HG03175 (cell line): ENCODE results near the gene SERINC5.

ENCODE experiments used
- ATAC-seq: cut with Tn5 transposase; IDR thresholded peaks from one replicate; pipeline ENCODE4 v1.9.1; 2021; ENCODE audit warnings: mild to moderate bottlenecking, moderate library complexity; ENCODE audit not compliant: unreplicated experiment

SERINC5 gene

GRCh38 chr5:80230269-80230992 is 25.4 kb downstream of the SERINC5 start:
- ATAC-seq: no peak

DNA sequence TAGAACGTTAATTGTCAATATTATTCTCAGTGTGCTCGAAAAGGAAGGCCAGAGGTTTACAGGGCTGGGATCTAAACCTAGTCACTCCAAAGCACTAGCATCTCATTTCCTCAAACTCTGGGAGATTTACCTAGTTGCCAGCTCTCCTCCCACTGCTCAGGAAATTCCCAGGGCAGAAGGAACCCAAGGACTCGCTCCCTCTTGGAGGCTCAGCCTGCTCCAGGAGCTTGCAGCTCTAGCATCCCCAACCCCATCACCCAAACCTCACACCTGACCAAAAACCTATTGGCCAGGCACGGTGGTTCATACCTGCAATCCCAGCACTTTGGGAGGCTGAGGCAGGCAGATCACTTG is 26.0 kb downstream of the SERINC5 start:
- no peak for ATAC-seq

- ATAC-seq: no peak
These were observed 27.8 kb downstream of the SERINC5 start for GRCh38 chr5:80227979-80228596.

DNA sequence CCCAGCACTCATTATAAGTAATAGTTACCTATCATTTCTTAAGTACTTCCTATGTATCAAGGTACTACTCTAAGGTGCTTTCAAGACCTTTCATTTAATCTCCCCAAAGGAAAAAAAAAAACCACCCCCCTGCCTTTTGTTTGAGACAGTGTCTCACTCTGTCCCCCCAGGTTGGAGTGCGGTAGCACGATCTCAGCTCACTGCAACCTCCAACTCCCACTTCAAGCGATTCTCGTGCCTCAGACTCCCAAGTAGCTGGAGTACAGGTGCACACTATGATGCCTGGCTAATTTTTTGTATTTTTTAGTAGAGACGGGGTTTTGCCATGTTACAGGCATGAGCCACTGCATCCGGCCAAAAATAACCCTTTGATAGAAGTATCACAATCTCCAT is 29.9 kb downstream of the SERINC5 start:
- ATAC-seq: no peak

- ATAC-seq: no peak
These were observed 30.5 kb downstream of the SERINC5 start for GRCh38 chr5:80225189-80225933.

- ATAC-seq: no peak
These were observed 32.3 kb downstream of the SERINC5 start for GRCh38 chr5:80223561-80223960.

- ATAC-seq: no peak
These were observed 35.5 kb downstream of the SERINC5 start for GRCh38 chr5:80220245-80220897.

GRCh38 chr5:80219391-80219790 is 36.5 kb downstream of the SERINC5 start:
- ATAC-seq: no peak

GRCh38 chr5:80217667-80218066 is 38.2 kb downstream of the SERINC5 start:
- no peak for ATAC-seq

DNA sequence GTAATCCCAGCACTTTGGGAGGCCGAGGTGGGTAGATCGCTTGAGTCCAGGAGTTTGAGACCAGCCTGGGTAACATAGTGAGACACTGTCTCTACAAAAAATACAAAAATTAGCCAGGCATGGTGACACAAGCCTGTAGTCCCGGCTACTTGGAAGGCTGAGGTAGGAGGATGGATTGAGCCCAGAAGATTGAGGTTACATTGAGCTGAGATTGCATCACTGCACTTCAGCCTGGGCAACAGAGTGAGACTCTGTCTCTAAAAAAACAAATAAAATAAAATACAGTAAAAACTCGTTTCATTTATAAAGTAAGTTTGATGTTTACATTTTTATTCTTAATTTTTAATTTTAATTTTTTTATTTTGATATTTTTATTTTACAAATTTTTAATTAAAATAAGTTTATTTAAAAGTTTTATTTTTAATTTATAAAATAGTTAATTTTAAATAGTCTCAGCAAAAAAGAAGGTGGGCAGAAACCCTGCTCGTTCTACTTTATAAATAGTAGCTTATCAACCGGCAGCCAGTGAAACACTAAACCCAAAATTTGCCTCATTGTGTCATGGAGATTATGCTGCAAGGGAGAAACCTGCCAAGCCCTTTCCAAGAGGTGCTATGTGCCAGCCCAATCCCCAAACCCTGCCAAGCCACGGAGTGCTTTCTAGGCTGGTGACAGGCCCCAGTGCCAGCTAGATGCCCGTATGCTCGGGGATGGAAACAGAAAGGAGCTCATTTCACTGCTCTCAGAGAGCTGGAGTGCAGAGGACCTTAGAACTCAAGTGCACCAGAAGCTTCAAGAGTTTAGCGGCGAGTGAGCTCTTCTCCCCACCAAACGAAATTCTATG is 38.9 kb downstream of the SERINC5 start:
- no peak for ATAC-seq

DNA sequence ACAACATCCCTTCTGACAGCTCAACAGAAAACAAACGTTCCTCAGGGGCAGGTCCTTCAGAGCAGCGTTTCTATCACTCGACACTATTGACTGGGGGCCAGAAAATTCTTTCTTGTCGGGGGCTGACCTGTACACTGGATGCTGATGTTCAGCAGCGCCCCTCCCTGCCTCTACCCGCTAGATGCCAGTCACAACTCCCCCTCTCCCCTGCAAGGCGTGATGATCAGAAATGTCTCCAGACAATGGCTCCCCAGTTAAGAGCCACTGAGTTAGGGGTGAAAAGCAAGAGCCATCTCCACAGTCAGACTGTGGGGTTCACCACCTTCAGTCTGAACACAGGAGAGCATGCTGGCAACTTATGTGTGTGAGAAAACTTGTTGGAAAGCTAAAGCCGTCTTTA is 39.8 kb downstream of the SERINC5 start:
- no peak for ATAC-seq

DNA sequence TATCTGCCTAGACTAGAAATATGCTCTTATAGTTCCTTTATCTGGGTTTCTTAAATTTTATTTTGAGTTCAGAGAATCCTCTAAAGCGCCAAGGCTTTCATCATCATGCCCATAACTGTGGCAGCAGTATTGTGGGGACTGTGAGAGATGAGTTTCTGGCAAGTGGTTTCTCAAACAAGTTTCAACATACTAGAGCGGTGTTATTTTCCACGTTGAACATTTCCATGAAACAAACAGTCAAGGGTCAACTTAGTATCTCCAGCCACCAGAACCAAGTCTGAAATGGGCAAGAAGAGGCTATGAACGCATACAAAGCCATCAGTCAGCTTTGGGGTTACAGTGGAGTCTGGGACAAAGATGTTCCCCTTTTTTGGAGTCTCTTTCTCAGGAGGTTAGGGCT is 40.3 kb downstream of the SERINC5 start:
- no peak for ATAC-seq

GRCh38 chr5:80213466-80213865 is 42.4 kb downstream of the SERINC5 start:
- no peak for ATAC-seq

GRCh38 chr5:80212171-80212667 is 43.6 kb downstream of the SERINC5 start:
- ATAC-seq: no peak

- ATAC-seq: no peak
These were observed 44.5 kb downstream of the SERINC5 start for GRCh38 chr5:80211327-80211726.

DNA sequence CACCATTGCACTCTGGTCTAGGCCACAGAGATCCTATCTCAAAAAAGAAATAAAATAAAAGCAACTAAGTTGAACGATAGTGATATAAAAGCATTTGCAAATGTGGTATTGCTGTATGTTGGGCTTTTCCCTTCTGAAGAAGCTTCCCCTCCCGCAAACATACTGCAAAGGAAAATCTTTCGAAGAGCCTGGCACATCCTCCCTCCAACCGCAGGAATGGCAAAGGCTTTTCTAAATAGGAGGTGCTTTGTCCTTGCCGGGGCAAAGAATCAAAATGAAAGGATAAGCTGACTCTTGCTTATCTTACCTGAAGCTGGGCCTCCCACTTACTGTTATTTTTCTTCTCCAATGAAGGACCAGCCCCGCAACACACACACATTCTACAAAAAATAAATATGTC is 45.8 kb downstream of the SERINC5 start:
- no peak for ATAC-seq

DNA sequence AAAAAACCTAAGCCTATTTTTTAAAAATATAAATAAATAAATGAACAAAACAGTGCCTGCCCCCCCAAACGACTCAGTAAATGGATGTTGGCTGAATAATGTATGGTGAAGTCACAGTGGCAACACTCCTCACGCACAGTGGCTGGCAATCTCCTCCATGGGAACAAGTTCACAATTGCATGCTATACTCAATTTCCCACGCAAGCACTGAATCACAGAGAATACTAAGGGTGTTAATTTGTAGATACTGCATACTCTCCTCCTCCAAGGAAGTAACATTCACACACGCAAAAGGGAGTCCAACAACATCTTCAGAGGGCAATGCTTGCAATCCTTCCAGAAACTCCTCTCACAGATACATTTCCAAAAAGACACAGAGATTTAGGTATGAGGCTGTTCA is 47.5 kb downstream of the SERINC5 start:
- ATAC-seq: no peak

- no peak for ATAC-seq
These were observed 48.0 kb downstream of the SERINC5 start for GRCh38 chr5:80207832-80208231.

DNA sequence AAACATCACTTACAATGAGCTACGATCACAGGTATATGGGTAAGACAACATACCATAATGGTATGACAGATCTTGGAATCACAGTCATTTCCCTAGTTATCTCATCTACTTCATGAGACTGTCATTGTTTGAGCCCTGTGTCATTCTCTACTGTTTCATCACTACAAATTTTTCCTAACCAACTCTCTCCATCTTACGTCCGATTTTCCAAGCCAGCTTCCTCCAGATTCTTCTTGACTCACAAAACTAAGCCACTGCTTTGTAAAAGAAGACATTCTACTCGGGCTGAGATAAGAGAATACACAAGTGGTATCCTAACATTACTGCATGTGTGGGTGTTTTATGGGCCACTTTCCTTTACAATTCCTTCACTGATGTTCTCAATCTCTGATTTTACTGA is 49.6 kb downstream of the SERINC5 start:
- no peak for ATAC-seq

DNA sequence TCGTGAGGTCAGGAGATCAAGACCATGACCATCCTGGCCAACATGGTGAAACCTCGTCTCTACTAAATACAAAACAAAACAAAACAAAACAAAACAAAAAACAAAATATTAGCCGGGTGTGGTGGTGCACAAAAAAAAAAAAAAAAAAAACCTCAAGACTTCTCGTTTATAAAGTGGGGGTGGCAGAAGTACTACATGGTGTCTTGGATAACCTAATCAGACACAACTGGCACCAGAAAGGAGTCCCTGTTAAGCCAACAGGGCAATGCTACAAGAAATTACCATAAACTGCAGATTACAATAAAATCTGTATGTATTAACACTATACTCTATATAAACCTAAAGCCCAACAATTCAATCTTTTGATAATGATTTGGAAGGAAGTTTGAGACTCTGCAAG is 50.0 kb downstream of the SERINC5 start:
- ATAC-seq: no peak
